Muscle layer of colon (tissue), 2 donors: ENCODE data around the gene MKNK1.

Experiments used
- H3K27ac ChIP-seq: one replicate; pipeline ENCODE4 v1.7.0; 2013; ENCODE audit warnings: low read depth, mild to moderate bottlenecking, low read length, moderate library complexity
- H3K27me3 ChIP-seq, 2 donors: one replicate each; pipeline ENCODE4 v1.7.0; 2013; ENCODE audit warnings: low read length in 2 of 2, mild to moderate bottlenecking in 2 of 2; ENCODE audit not compliant: insufficient read depth in 2 of 2, control insufficient read depth in 1 of 2
- H3K36me3 ChIP-seq: one replicate; pipeline ENCODE4 v1.7.0; 2013; ENCODE audit warnings: mild to moderate bottlenecking, low read length; ENCODE audit not compliant: insufficient read depth
- H3K4me1 ChIP-seq: one replicate; pipeline ENCODE4 v1.7.0; 2013; ENCODE audit warnings: mild to moderate bottlenecking, low read length; ENCODE audit not compliant: insufficient read depth
- H3K4me3 ChIP-seq, 2 donors: one replicate each; pipeline ENCODE4 v1.7.0; 2013; ENCODE audit warnings: low read length in 2 of 2, low read depth in 1 of 2, mild to moderate bottlenecking in 1 of 2, moderate library complexity in 1 of 2
- H3K9ac ChIP-seq: one replicate; pipeline ENCODE4 v1.7.0; 2013; ENCODE audit warnings: low read length
- H3K9me3 ChIP-seq: one replicate; pipeline ENCODE4 v1.7.0; 2013; ENCODE audit warnings: mild to moderate bottlenecking, low read length
- donor health status: abdominal sarcoma.
- donor health status: Adenocarcinoma of cecum.

Gene MKNK1

GRCh38 chr1:46513536-46513935 is 90.5 kb downstream of the MKNK1 start:
- no peaks in the 10 kb centered on the region for H3K9me3 ChIP-seq
- no peak overlapping the region for H3K4me3 ChIP-seq
- peaks cover 0 to 4% of the 10 kb centered on the region in 2 donors for H3K27me3 ChIP-seq
- H3K36me3 ChIP-seq = no peaks in the 10 kb centered on the region
- H3K9ac ChIP-seq = no peak overlapping the region
- H3K27ac ChIP-seq = no peak overlapping the region
- no peaks in the 10 kb centered on the region for H3K4me1 ChIP-seq

- no peaks in the 10 kb centered on the region for H3K36me3 ChIP-seq
Observed at GRCh38 chr1:46512792-46513190, 91.3 kb downstream of the MKNK1 start.

GRCh38 chr1:46512135-46512791 is 91.8 kb downstream of the MKNK1 start:
- Histone ChIP-seq H3K4me1 (no peaks in the 10 kb centered on the region), H3K27me3 (peaks cover 0 to 2% of the 10 kb centered on the region in 2 donors), H3K9me3 (no peaks in the 10 kb centered on the region), H3K36me3 (no peaks in the 10 kb centered on the region), H3K9ac (no peak overlapping the region), H3K27ac (no peak overlapping the region), H3K4me3 (no peak overlapping the region)

More at GRCh38 chr1:46512792-46513190, 91.3 kb downstream of the MKNK1 start:
- Histone ChIP-seq H3K4me3 (no peak overlapping the region), H3K27ac (no peak overlapping the region), H3K27me3 (peaks cover 0 to 4% of the 10 kb centered on the region in 2 donors), H3K9ac (no peak overlapping the region), H3K4me1 (no peaks in the 10 kb centered on the region), H3K9me3 (no peaks in the 10 kb centered on the region)

GRCh38 chr1:46510998-46511365 is 93.1 kb downstream of the MKNK1 start:
- Histone ChIP-seq H3K27me3 (no peaks in the 10 kb centered on the region), H3K9me3 (no peaks in the 10 kb centered on the region), H3K36me3 (no peaks in the 10 kb centered on the region), H3K27ac (no peak overlapping the region), H3K9ac (no peak overlapping the region), H3K4me3 (no peak overlapping the region), H3K4me1 (no peaks in the 10 kb centered on the region)

GRCh38 chr1:46510341-46510997 is 93.6 kb downstream of the MKNK1 start:
- Histone ChIP-seq H3K4me1 (no peaks in the 10 kb centered on the region), H3K9me3 (no peaks in the 10 kb centered on the region), H3K36me3 (no peaks in the 10 kb centered on the region), H3K9ac (no peak overlapping the region), H3K27me3 (no peaks in the 10 kb centered on the region), H3K27ac (no peak overlapping the region), H3K4me3 (no peak overlapping the region)

- no peaks in the 10 kb centered on the region for H3K36me3 ChIP-seq
- H3K9ac ChIP-seq = no peak overlapping the region
- no peaks in the 10 kb centered on the region for H3K4me1 ChIP-seq
- no peaks in the 10 kb centered on the region for H3K9me3 ChIP-seq
- H3K4me3 ChIP-seq = no peak overlapping the region
- no peaks in the 10 kb centered on the region for H3K27me3 ChIP-seq
- H3K27ac ChIP-seq = no peak overlapping the region
Observed at GRCh38 chr1:46508757-46509156, 95.3 kb downstream of the MKNK1 start.
